Calu3 (cell line): ENCODE data around the gene MACROD2. TPM values are rescaled to one million over a fixed set of nuclear protein-coding genes. Genes with fewer than 3 reads are reported as not detected.

Source experiments
- BruUV-seq: library from RNA; stranded (reverse); fragments of 400-500 nt; replicated peaks from 2 replicates; lab custom pipeline; 2021; lab: Mats Ljungman, UMichigan
- CTCF ChIA-PET: fragments of 300-600 bp; sonication (Branson Sonifier 250); formaldehyde crosslinking; loops from one replicate; lab custom pipeline; 2022; ENCODE audit warnings: antibody characterized with exemption; lab: Charles Lee
- DNase-seq: peaks from one replicate; pipeline ENCODE4 v3.0.0; 2022
- H3K27ac Mint-ChIP-seq: one replicate; pipeline ENCODE4 v1.8.0; 2022; ENCODE audit warnings: mixed read lengths; ENCODE audit not compliant: unreplicated experiment
- H3K27me3 Mint-ChIP-seq: one replicate; pipeline ENCODE4 v1.8.0; 2022; ENCODE audit warnings: mixed read lengths; ENCODE audit not compliant: unreplicated experiment
- H3K36me3 Mint-ChIP-seq: one replicate; pipeline ENCODE4 v1.8.0; 2022; ENCODE audit warnings: mild to moderate bottlenecking, moderate library complexity, mixed read lengths; ENCODE audit not compliant: insufficient read depth, unreplicated experiment
- H3K4me1 Mint-ChIP-seq: one replicate; pipeline ENCODE4 v1.8.0; 2022; ENCODE audit warnings: mild to moderate bottlenecking, low read depth, mixed read lengths; ENCODE audit not compliant: unreplicated experiment
- H3K4me3 Mint-ChIP-seq: one replicate; pipeline ENCODE4 v1.8.0; 2022; ENCODE audit warnings: mild to moderate bottlenecking, low read depth, moderate library complexity, mixed read lengths; ENCODE audit not compliant: unreplicated experiment
- H3K9me3 Mint-ChIP-seq: one replicate; pipeline ENCODE4 v1.8.0; 2022; ENCODE audit warnings: low read depth, mixed read lengths; ENCODE audit not compliant: unreplicated experiment
- intact Hi-C: fragments of 100-400 bp; cut with micrococcal nuclease; formaldehyde crosslinking; loops from one replicate; pipeline ENCODE4 v1.10.0; 2022; ENCODE audit not compliant: unreplicated experiment
- total RNA-seq: library from RNA; stranded (reverse); gene quantifications from 2 replicates; pipeline ENCODE4 v1.2.3, GENCODE V29; 2022
- TF ChIP-seq, protein P1 (sequence below): fragments of 200-600 bp; IDR thresholded peaks from one replicate; pipeline ENCODE4 v1.8.0; 2022; ENCODE audit warnings: antibody characterized with exemption; ENCODE audit not compliant: unreplicated experiment

MACROD2 gene
- total RNA-seq, 1 experiment from 2014 or later = 29.4 TPM

GRCh38 chr20:15075586-15075985 is 1080.3 kb downstream of the MACROD2 start:
- BruUV-seq = no TSS peak
- no peaks in the 10 kb centered on the region for H3K27me3 Mint-ChIP-seq
- TF ChIP-seq, protein P1, sequence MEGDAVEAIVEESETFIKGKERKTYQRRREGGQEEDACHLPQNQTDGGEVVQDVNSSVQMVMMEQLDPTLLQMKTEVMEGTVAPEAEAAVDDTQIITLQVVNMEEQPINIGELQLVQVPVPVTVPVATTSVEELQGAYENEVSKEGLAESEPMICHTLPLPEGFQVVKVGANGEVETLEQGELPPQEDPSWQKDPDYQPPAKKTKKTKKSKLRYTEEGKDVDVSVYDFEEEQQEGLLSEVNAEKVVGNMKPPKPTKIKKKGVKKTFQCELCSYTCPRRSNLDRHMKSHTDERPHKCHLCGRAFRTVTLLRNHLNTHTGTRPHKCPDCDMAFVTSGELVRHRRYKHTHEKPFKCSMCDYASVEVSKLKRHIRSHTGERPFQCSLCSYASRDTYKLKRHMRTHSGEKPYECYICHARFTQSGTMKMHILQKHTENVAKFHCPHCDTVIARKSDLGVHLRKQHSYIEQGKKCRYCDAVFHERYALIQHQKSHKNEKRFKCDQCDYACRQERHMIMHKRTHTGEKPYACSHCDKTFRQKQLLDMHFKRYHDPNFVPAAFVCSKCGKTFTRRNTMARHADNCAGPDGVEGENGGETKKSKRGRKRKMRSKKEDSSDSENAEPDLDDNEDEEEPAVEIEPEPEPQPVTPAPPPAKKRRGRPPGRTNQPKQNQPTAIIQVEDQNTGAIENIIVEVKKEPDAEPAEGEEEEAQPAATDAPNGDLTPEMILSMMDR = no peak
- H3K4me3 Mint-ChIP-seq = no peak overlapping the region
- CTCF ChIA-PET = interaction anchor here (0.7 kb wide), 1 partner anchor 82 kb away, joined by 3 read pairs; no protein-coding TSS in a partner anchor
- DNase-seq = no peak
- intact Hi-C loops = no loop called here
- no peaks in the 10 kb centered on the region for H3K36me3 Mint-ChIP-seq
- H3K9me3 Mint-ChIP-seq = no peaks in the 10 kb centered on the region
- no peaks in the 10 kb centered on the region for H3K4me1 Mint-ChIP-seq
- H3K27ac Mint-ChIP-seq = no peak overlapping the region

GRCh38 chr20:15076785-15077184 is 1081.5 kb downstream of the MACROD2 start:
- H3K4me3 Mint-ChIP-seq = no peak overlapping the region
- H3K27me3 Mint-ChIP-seq = no peaks in the 10 kb centered on the region
- TF ChIP-seq, protein P1 = no peak
- no peak overlapping the region for H3K27ac Mint-ChIP-seq
- intact Hi-C loops = no loop called here
- H3K36me3 Mint-ChIP-seq = no peaks in the 10 kb centered on the region
- no peaks in the 10 kb centered on the region for H3K4me1 Mint-ChIP-seq
- CTCF ChIA-PET = no interaction called here
- no peak for DNase-seq
- BruUV-seq = no TSS peak
- H3K9me3 Mint-ChIP-seq = no peaks in the 10 kb centered on the region

GRCh38 chr20:15077733-15078250 is 1082.5 kb downstream of the MACROD2 start:
- Mint-ChIP-seq H3K4me1 (no peaks in the 10 kb centered on the region), H3K36me3 (no peaks in the 10 kb centered on the region), H3K9me3 (no peaks in the 10 kb centered on the region), H3K27ac (no peak overlapping the region), H3K4me3 (no peak overlapping the region), H3K27me3 (no peaks in the 10 kb centered on the region)
- no TSS peak for BruUV-seq
- CTCF ChIA-PET = no interaction called here
- TF ChIP-seq, protein P1 = no peak
- intact Hi-C loops = no loop called here
- no peak for DNase-seq

- no peaks in the 10 kb centered on the region for H3K4me1 Mint-ChIP-seq
- no peak overlapping the region for H3K4me3 Mint-ChIP-seq
- no peak for DNase-seq
- no peaks in the 10 kb centered on the region for H3K36me3 Mint-ChIP-seq
- H3K9me3 Mint-ChIP-seq = no peaks in the 10 kb centered on the region
- CTCF ChIA-PET = no interaction called here
- no peaks in the 10 kb centered on the region for H3K27me3 Mint-ChIP-seq
- BruUV-seq = no TSS peak
- H3K27ac Mint-ChIP-seq = no peak overlapping the region
- TF ChIP-seq, protein P1 = no peak
- intact Hi-C loops = no loop called here
These were observed 1084.5 kb downstream of the MACROD2 start for GRCh38 chr20:15079594-15080340.
